Colonic mucosa (tissue), 4 donors: ENCODE data around the gene EFNA3. TPM values are rescaled to one million over a fixed set of nuclear protein-coding genes. Genes with fewer than 3 reads are reported as not detected.
A peak's percentile ranks its signal among the peaks of the same experiment; 100 is the strongest.

Experiments used
- DNase-seq: peaks from one replicate; pipeline ENCODE4 v3.0.0-alpha.2; 2020
- H3K27ac ChIP-seq: fragments of 200-600 bp; one replicate; pipeline ENCODE4 v1.8.0; 2021
- H3K27me3 ChIP-seq: fragments of 200-600 bp; one replicate; pipeline ENCODE4 v1.8.0; 2021
- H3K36me3 ChIP-seq: fragments of 200-600 bp; one replicate; pipeline ENCODE4 v1.8.0; 2021
- H3K4me1 ChIP-seq: fragments of 200-600 bp; one replicate; pipeline ENCODE4 v1.8.0; 2021; ENCODE audit warnings: mild to moderate bottlenecking
- H3K4me3 ChIP-seq: fragments of 200-600 bp; one replicate; pipeline ENCODE4 v1.8.0; 2021
- H3K9ac ChIP-seq, 2 donors: one replicate each; pipeline ENCODE4 v1.7.0; 2013; ENCODE audit warnings: control low read depth in 2 of 2, low read depth in 2 of 2, low read length in 2 of 2
- H3K9me3 ChIP-seq: fragments of 200-600 bp; one replicate; pipeline ENCODE4 v1.8.0; 2021
- CTCF ChIP-seq: fragments of 200-600 bp; IDR thresholded peaks from one replicate; pipeline ENCODE4 v1.8.0; 2022; ENCODE audit warnings: antibody characterized with exemption, mild to moderate bottlenecking
- intact Hi-C: fragments of 100-400 bp; cut with DNase I; formaldehyde crosslinking; loops from one replicate; pipeline ENCODE4 v1.14.1; 2022
- total RNA-seq, 2 donors: library from RNA; stranded (reverse); fragmentation: NEBNext Ultra II Directional in 1 of 2; extraction: Animal tissue kit (Norgen Biotek cat#: 25700) in 1 of 2; gene quantifications; one replicate each; pipeline ENCODE4 v1.2.1, GENCODE V29; 2021
- donor health status: healthy.
- donor health status: DM: no; HTN: no; CAD: no.
- donor health status: DM: no; HTN: no; CAD: no.

EFNA3 gene
- total RNA-seq, 2 donors from 2014 or later = 12.7 to 21.4 TPM

- Histone ChIP-seq H3K27me3 (no peaks in the 10 kb centered on the region), H3K4me3 (no peak overlapping the region), H3K36me3 (no peaks in the 10 kb centered on the region), H3K9ac (no peak overlapping the region), H3K9me3 (no peaks in the 10 kb centered on the region), H3K27ac (peak overlapping the region; percentile 21), H3K4me1 (peaks cover 10% of the 10 kb centered on the region)
- DNase-seq = peak; percentile 60
- intact Hi-C loops = no loop called here
- TF ChIP-seq CTCF = no peak
Observed at GRCh38 chr1:155105604-155106011, 27.0 kb downstream of the EFNA3 start.

GRCh38 chr1:155106862-155107261 lies 28.2 kb downstream of the EFNA3 start:
- Histone ChIP-seq H3K4me3 (no peak overlapping the region), H3K36me3 (no peaks in the 10 kb centered on the region), H3K27ac (no peak overlapping the region), H3K9me3 (no peaks in the 10 kb centered on the region), H3K27me3 (no peaks in the 10 kb centered on the region), H3K9ac (peak overlapping the region in 1 of 2 donors; percentile 24), H3K4me1 (peaks cover 9% of the 10 kb centered on the region)
- TF ChIP-seq CTCF = no peak
- no peak for DNase-seq
- intact Hi-C loops = no loop called here

- DNase-seq = no peak
- Histone ChIP-seq H3K4me1 (peaks cover 2% of the 10 kb centered on the region), H3K9me3 (no peaks in the 10 kb centered on the region), H3K9ac (peak overlapping the region in 1 of 2 donors; percentile 24), H3K27ac (no peak overlapping the region), H3K4me3 (no peak overlapping the region), H3K36me3 (no peaks in the 10 kb centered on the region), H3K27me3 (no peaks in the 10 kb centered on the region)
- TF ChIP-seq CTCF = no peak
- intact Hi-C loops = no loop called here
Observed at GRCh38 chr1:155107309-155108264, 28.9 kb downstream of the EFNA3 start.

GRCh38 chr1:155108296-155108695 lies 29.7 kb downstream of the EFNA3 start:
- DNase-seq = no peak
- intact Hi-C loops = no loop called here
- no peaks in the 10 kb centered on the region for H3K4me1 ChIP-seq

GRCh38 chr1:155110381-155110780 lies 31.7 kb downstream of the EFNA3 start:
- no peak for DNase-seq
- intact Hi-C loops = no loop called here
- no peak overlapping the region for H3K4me3 ChIP-seq
- no peaks in the 10 kb centered on the region for H3K27me3 ChIP-seq
- TF ChIP-seq CTCF = no peak
- H3K36me3 ChIP-seq = no peaks in the 10 kb centered on the region
- H3K9me3 ChIP-seq = no peaks in the 10 kb centered on the region
- H3K9ac ChIP-seq = no peak overlapping the region
- H3K27ac ChIP-seq = no peak overlapping the region
- H3K4me1 ChIP-seq = no peaks in the 10 kb centered on the region

More at GRCh38 chr1:155108296-155108695, 29.7 kb downstream of the EFNA3 start:
- no peak for TF ChIP-seq CTCF
- Histone ChIP-seq H3K9ac (no peak overlapping the region), H3K36me3 (no peaks in the 10 kb centered on the region), H3K27me3 (no peaks in the 10 kb centered on the region), H3K4me3 (no peak overlapping the region), H3K27ac (no peak overlapping the region), H3K9me3 (no peaks in the 10 kb centered on the region)
